AG10803 (cell line): ENCODE data around the gene CXCR5.

Source experiments
- DNase-seq: peaks from one replicate; pipeline ENCODE4 v3.0.0; 2010; ENCODE audit warnings: low read depth
- H3K4me3 ChIP-seq: 2 replicates; pipeline ENCODE4 v1.5.1; 2011; ENCODE audit warnings: mild to moderate bottlenecking, low read length, control low read depth
- TF ChIP-seq, protein P1 (sequence below): conservative IDR thresholded peaks from 2 replicates; pipeline ENCODE4 v1.5.1; 2011; ENCODE audit warnings: mild to moderate bottlenecking, low read length, control low read depth, inconsistent platforms

Gene CXCR5

DNA sequence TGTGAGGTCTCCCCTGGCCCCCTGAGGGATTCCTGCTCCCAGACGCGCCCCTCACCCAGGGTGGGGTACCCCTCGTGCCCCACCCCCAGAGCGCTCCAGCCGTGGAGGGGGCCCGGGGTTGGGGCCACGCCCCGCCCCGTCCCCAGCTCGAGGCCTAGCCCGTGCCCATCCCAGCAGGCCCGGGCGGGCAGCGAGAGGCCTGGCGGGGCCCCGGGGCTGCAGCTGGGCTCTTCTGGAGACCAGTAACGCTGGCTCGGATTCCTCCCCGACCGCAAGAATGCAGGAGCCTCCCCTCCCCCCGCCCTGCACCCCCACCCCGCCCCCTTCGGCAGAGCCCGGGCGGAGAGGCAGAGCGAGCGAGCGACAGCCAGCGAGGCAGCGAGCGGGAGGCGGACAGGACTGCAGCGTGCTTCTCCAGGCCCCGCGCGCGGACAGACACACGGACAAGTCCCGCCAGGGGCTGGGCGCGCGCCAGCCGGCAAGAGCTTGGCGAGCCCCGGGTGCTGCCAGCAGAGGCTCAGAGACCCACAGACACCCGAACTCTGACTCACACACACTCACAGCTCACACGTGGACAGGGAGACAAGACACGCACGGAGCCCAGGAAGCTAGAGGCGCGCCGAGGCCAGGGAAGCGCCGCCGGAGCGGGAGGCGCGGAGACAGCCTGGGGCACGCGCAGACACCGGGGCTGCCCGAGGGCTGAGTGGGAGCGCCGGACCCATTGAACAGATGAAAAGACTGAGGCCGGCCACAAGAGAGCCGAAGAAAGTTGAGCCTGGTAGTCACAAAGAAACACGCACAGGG is 26.8 kb downstream of the CXCR5 start:
- peak; percentile 98 for DNase-seq
- TF ChIP-seq, protein P1, sequence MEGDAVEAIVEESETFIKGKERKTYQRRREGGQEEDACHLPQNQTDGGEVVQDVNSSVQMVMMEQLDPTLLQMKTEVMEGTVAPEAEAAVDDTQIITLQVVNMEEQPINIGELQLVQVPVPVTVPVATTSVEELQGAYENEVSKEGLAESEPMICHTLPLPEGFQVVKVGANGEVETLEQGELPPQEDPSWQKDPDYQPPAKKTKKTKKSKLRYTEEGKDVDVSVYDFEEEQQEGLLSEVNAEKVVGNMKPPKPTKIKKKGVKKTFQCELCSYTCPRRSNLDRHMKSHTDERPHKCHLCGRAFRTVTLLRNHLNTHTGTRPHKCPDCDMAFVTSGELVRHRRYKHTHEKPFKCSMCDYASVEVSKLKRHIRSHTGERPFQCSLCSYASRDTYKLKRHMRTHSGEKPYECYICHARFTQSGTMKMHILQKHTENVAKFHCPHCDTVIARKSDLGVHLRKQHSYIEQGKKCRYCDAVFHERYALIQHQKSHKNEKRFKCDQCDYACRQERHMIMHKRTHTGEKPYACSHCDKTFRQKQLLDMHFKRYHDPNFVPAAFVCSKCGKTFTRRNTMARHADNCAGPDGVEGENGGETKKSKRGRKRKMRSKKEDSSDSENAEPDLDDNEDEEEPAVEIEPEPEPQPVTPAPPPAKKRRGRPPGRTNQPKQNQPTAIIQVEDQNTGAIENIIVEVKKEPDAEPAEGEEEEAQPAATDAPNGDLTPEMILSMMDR, result no peak

DNA sequence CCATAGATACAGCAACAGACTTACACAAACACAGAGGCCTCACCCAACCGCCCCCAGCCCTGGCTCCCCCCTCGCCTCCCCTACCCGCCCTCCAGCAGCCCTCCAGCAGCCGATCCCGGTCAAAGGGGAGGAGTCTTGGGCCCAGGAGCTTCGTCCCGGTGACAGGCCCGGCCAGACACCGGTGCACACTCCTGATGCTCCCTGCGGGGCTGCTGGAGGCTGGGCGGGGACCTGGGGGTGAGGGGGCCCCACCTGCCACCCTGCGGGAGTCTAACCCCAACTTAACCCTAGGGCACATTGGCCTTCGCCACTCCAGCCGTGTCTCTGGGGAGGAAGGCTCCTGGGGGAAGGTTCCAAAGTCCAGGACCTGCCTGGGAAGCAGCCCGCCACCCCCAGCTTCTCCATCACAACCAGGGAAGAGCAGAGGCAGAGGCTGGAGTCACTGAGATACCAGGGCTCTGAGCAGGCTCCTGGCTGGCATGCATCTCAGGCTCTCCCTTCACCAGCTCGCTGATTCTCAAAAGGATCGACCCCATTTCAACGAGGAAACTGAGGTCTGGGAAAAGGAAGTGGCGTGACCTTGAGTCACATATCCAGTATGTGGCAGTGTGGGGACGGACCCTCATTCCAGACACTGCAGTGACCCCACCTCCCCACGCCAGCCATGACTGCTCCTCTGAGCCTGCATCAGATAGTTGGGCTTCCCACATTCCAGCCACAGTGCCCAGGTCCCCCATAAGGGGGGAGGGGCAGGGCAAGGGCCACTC is 27.6 kb downstream of the CXCR5 start:
- peak overlapping the region; percentile 51 for H3K4me3 ChIP-seq
- DNase-seq, result peak; percentile 50
- TF ChIP-seq, protein P1, result no peak

More for the DNA sequence above, 26.8 kb downstream of the CXCR5 start:
- peak overlapping the region; percentile 65 for H3K4me3 ChIP-seq

DNA sequence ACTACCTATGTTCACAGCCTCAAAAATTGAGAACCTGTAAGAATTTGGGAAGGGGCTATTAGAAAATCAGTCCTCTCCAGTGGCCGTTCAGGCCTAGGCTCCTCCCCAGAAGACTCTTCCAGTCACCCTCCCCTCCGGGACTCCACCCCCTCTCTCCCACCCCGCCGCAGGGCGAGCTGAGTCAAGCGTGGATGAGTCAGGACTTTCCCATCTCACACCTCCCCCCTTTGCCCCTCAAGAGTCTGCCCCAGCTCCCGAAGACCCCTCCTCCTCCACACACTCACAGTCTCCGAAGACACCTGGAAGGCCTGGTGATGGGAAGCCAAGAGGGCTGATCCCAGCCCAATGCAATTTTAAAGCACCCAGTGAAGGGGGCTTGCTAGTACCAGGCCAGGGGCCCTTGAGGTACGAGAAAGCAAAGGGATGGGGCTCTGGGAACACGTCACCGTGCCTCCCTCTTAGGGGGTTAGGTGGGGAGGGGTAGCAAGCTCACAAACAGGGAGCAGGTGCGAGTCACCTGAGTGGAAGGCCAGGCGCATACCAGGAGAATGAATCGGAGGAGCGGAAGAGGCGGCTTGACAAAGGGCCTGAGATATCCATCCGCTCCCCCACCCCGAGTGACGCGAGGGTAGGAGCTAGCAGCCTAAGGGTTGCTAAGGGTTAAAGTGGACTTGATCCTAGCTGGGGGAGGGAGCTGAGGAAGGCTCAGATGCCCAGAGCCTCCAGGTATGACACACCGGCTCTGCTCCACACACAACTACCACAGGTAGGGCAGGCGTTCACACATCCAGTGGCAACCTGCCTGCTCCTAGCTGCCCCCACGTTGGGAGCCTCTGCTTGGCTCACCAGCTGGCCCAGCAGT is 28.4 kb downstream of the CXCR5 start:
- peak; percentile 85 for DNase-seq
- TF ChIP-seq, protein P1, result no peak
- H3K4me3 ChIP-seq, result peak overlapping the region; percentile 51

GRCh38 chr11:118912742-118913410 is 29.2 kb downstream of the CXCR5 start:
- TF ChIP-seq, protein P1, result no peak
- H3K4me3 ChIP-seq, result peak overlapping the region; percentile 51
- no peak for DNase-seq

GRCh38 chr11:118913411-118914125 is 29.9 kb downstream of the CXCR5 start:
- no peak for DNase-seq
- H3K4me3 ChIP-seq, result peak overlapping the region; percentile 24

More at GRCh38 chr11:118913411-118914125, 29.9 kb downstream of the CXCR5 start:
- TF ChIP-seq, protein P1, result no peak
